A549 treated with AZD9567 at 1 μM for 4 hours (cell line): ENCODE results near the gene CDC14A. TPM values are rescaled to one million over a fixed set of nuclear protein-coding genes. Genes with fewer than 3 reads are reported as not detected.

ENCODE experiments used
- total RNA-seq: library from RNA; stranded (reverse); fragments of 200-300 nt; extraction: Qiagen RNA extraction; gene quantifications from 5 replicates; pipeline ENCODE4 v1.2.3, GENCODE V29; 2022; ENCODE audit not compliant: insufficient read depth

CDC14A gene
- total RNA-seq = 1.8 to 2.9 TPM (median 2.5 TPM) in 5 replicates

GRCh38 chr1:100352267-100353070, at the start of gene CDC14A:
CDC14A (plus strand) TSS chr1:100352506; CDS start chr1:100352955, 449 bp downstream.

Other genes with a start within 250 kb of the CDC14A start
- gene SASS6, start 219.6 kb upstream of the CDC14A start, total RNA-seq = 2.8 to 4.6 TPM (median 3.8 TPM) in 5 replicates
- gene TRMT13, start 219.3 kb upstream of the CDC14A start, total RNA-seq = 4.0 to 7.1 TPM (median 5.9 TPM) in 5 replicates
- gene LRRC39, start 174.2 kb upstream of the CDC14A start, total RNA-seq = 0.09 to 0.16 TPM (median 0.13 TPM) in 4 of 5 replicates, not detected in the other
- gene DBT, start 102.7 kb upstream of the CDC14A start, total RNA-seq = 2.8 to 9.3 TPM (median 3.9 TPM) in 5 replicates
- gene RTCA, start 86.3 kb upstream of the CDC14A start, total RNA-seq = 18.7 to 22.5 TPM (median 22.0 TPM) in 5 replicates
- not detected in 5 replicates for gene GPR88, start 185.6 kb downstream of the CDC14A start, total RNA-seq